Mucosa of stomach (tissue), 1 donor: ENCODE measurements around the gene FARP2.
A peak's percentile ranks its signal among the peaks of the same experiment; 100 is the strongest.
"Not testable (repeated sequence)": the region's sequence is repeated elsewhere in the genome, so short reads cannot be mapped to it uniquely, and the experiment has no call there.

Experiments used
- H3K27me3 ChIP-seq: one replicate; pipeline ENCODE4 v1.7.0; 2013; ENCODE audit warnings: mild to moderate bottlenecking, low read length; ENCODE audit not compliant: control insufficient read depth, insufficient read depth
- H3K36me3 ChIP-seq: one replicate; pipeline ENCODE4 v1.7.0; 2013; ENCODE audit warnings: low read length; ENCODE audit not compliant: control insufficient read depth, insufficient read depth
- H3K4me1 ChIP-seq: one replicate; pipeline ENCODE4 v1.7.0; 2013; ENCODE audit warnings: mild to moderate bottlenecking, low read length; ENCODE audit not compliant: control insufficient read depth, insufficient read depth
- H3K4me3 ChIP-seq: one replicate; pipeline ENCODE4 v1.7.0; 2013; ENCODE audit warnings: low read length
- H3K9ac ChIP-seq: one replicate; pipeline ENCODE4 v1.7.0; 2013; ENCODE audit warnings: mild to moderate bottlenecking, low read length, moderate library complexity
- H3K9me3 ChIP-seq: one replicate; pipeline ENCODE4 v1.7.0; 2013; ENCODE audit warnings: mild to moderate bottlenecking, low read length, moderate library complexity; ENCODE audit not compliant: control insufficient read depth
- donor health status: Pancreatic carcinoma.

Gene FARP2

GRCh38 chr2:241315879-241316631 is 40.0 kb upstream of the FARP2 start, which contains the start of gene SEPTIN2:
SEPTIN2 (plus strand) TSS chr2:241315925; CDS start chr2:241324233, 8,308 bp downstream.
- peak within 1 kb of the TSS; percentile 58 for H3K4me3 ChIP-seq
- H3K4me1 ChIP-seq: peaks cover 34% of the 10 kb centered on the region
- no peaks in the 10 kb centered on the region for H3K9me3 ChIP-seq
- no peaks in the 10 kb centered on the region for H3K36me3 ChIP-seq
- H3K9ac ChIP-seq: peak within 1 kb of the TSS; percentile 97
- no peaks in the 10 kb centered on the region for H3K27me3 ChIP-seq

DNA sequence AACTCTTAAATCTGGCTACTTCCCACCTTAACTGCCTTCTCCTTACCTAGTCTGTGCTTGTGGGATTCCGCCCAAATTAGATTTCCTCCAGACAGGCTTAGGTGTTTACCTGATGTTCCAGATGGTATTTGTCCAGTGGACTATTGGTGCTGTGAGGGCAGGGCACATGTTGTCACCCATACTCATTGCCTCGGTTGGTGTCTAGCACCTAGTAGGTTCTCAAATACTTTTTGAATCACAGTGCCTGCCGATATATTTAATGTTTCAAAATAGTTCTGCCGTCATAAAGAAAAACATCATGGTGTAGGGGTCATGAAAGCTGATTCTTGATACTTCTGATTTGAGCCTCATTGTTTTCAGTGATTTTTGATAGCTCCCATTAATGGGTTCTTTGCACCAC is 39.3 kb upstream of the FARP2 start:
- Histone ChIP-seq H3K4me3 (peak overlapping the region; percentile 58), H3K4me1 (peaks cover 40% of the 10 kb centered on the region), H3K9ac (peak overlapping the region; percentile 88), H3K9me3 (no peaks in the 10 kb centered on the region), H3K27me3 (no peaks in the 10 kb centered on the region), H3K36me3 (no peaks in the 10 kb centered on the region)

DNA sequence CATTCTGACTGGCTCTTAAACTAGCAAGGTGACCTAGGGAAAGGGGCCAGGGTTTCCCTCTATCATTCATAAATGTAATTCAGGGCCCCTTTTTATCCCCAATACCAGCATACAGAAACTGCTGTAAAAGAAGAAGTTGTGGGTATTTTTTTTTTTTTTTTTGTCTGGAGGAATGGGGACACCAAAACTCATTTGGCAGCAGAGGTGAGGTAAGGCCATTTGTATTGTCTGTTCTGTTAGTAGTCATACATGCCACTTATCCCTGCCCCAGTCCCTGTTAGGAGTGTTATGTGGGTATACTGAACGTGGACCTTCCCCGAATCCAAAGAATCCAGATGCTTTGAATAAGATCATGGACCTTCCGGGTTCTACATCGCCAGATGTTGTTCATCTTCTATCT is 38.7 kb upstream of the FARP2 start:
- Histone ChIP-seq H3K9ac (peak overlapping the region; percentile 88), H3K9me3 (no peaks in the 10 kb centered on the region), H3K4me3 (peak overlapping the region; percentile 58), H3K27me3 (no peaks in the 10 kb centered on the region), H3K4me1 (peaks cover 43% of the 10 kb centered on the region), H3K36me3 (no peaks in the 10 kb centered on the region)

- H3K27me3 ChIP-seq, H3K9me3 ChIP-seq, H3K36me3 ChIP-seq, H3K4me3 ChIP-seq, H3K9ac ChIP-seq: not testable (repeated sequence)
- H3K4me1 ChIP-seq: peaks cover 38% of the 10 kb centered on the region
These were observed 37.3 kb upstream of the FARP2 start for GRCh38 chr2:241318830-241319229.

GRCh38 chr2:241320394-241320793 is 35.7 kb upstream of the FARP2 start:
- Histone ChIP-seq H3K4me1 (peaks cover 36% of the 10 kb centered on the region), H3K27me3 (no peaks in the 10 kb centered on the region), H3K36me3 (no peaks in the 10 kb centered on the region), H3K9ac (no peak overlapping the region), H3K9me3 (no peaks in the 10 kb centered on the region), H3K4me3 (no peak overlapping the region)

- H3K27me3 ChIP-seq: no peaks in the 10 kb centered on the region
- peaks cover 36% of the 10 kb centered on the region for H3K4me1 ChIP-seq
- H3K9me3 ChIP-seq: no peaks in the 10 kb centered on the region
- no peak overlapping the region for H3K4me3 ChIP-seq
- no peak overlapping the region for H3K9ac ChIP-seq
- H3K36me3 ChIP-seq: no peaks in the 10 kb centered on the region
These were observed 35.1 kb upstream of the FARP2 start for GRCh38 chr2:241321033-241321432.

DNA sequence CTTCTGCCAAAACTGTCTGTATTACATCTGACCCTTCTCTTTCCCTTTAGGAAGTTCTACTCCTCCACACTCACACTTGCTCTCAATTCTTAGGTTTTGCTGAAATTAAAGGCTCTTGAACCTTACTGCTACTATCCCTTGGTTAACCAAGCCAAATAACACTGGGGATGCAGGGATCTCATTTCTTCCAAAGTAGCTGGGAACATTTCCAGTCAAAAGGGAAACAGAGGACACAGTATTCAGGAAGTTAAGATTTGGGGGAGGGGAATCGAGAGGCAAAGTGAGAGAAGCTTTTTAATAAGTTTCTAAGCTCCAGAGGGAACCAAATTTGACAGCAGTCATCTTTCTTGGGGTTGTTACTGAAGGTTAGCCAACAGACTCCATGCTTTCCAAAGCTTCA is 34.2 kb upstream of the FARP2 start:
- H3K4me3 ChIP-seq: no peak overlapping the region

GRCh38 chr2:241323778-241324177 is 32.3 kb upstream of the FARP2 start:
- peaks cover 17% of the 10 kb centered on the region for H3K4me1 ChIP-seq
- no peak overlapping the region for H3K9ac ChIP-seq
- no peaks in the 10 kb centered on the region for H3K36me3 ChIP-seq
- H3K27me3 ChIP-seq: no peaks in the 10 kb centered on the region
- H3K9me3 ChIP-seq: no peaks in the 10 kb centered on the region
- H3K4me3 ChIP-seq: no peak overlapping the region

More for the DNA sequence above, 34.2 kb upstream of the FARP2 start:
- Histone ChIP-seq H3K36me3 (no peaks in the 10 kb centered on the region), H3K4me1 (peaks cover 33% of the 10 kb centered on the region), H3K9ac (no peak overlapping the region), H3K27me3 (no peaks in the 10 kb centered on the region), H3K9me3 (no peaks in the 10 kb centered on the region)

DNA sequence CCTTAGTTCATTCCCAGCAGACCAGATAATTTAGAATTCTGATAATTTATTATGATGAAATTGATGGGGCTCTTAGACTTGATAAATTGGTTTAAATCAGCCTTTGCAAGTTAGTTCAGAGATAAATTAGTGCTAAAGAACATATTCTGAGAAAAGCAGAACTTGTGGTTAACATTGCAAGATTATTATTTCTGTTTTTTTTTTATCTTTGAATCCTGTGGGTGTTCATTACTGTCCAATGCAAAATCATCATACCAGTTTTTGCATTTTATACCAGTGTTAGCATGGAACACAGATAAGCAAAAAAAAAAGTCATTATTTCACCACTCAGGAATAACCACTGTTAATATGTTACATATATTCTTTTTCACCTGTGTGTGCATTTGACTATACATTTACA is 31.3 kb upstream of the FARP2 start:
- H3K4me1 ChIP-seq: peaks cover 13% of the 10 kb centered on the region
- no peak overlapping the region for H3K4me3 ChIP-seq
- no peaks in the 10 kb centered on the region for H3K9me3 ChIP-seq
- no peaks in the 10 kb centered on the region for H3K36me3 ChIP-seq
- no peaks in the 10 kb centered on the region for H3K27me3 ChIP-seq
- no peak overlapping the region for H3K9ac ChIP-seq

- H3K4me3 ChIP-seq: no peak overlapping the region
- no peaks in the 10 kb centered on the region for H3K36me3 ChIP-seq
- H3K9ac ChIP-seq: no peak overlapping the region
- no peaks in the 10 kb centered on the region for H3K27me3 ChIP-seq
- H3K9me3 ChIP-seq: no peaks in the 10 kb centered on the region
- H3K4me1 ChIP-seq: peaks cover 12% of the 10 kb centered on the region
These were observed 30.8 kb upstream of the FARP2 start for GRCh38 chr2:241325257-241325656.

GRCh38 chr2:241329669-241330615 is 26.1 kb upstream of the FARP2 start:
- Histone ChIP-seq H3K4me1 (peaks cover 5% of the 10 kb centered on the region), H3K4me3 (no peak overlapping the region), H3K9ac (no peak overlapping the region), H3K36me3 (no peaks in the 10 kb centered on the region), H3K9me3 (no peaks in the 10 kb centered on the region), H3K27me3 (no peaks in the 10 kb centered on the region)

- H3K9ac ChIP-seq: no peak overlapping the region
- H3K36me3 ChIP-seq: no peaks in the 10 kb centered on the region
- peaks cover 5% of the 10 kb centered on the region for H3K4me1 ChIP-seq
- H3K4me3 ChIP-seq: no peak overlapping the region
- H3K27me3 ChIP-seq: no peaks in the 10 kb centered on the region
- no peaks in the 10 kb centered on the region for H3K9me3 ChIP-seq
These were observed 25.5 kb upstream of the FARP2 start for GRCh38 chr2:241330616-241330981.
